ENCODE results near the gene E4F1.
"Not testable (repeated sequence)": the region's sequence is repeated elsewhere in the genome, so short reads cannot be mapped to it uniquely, and the experiment has no call there.

The E4F1 gene

DNA sequence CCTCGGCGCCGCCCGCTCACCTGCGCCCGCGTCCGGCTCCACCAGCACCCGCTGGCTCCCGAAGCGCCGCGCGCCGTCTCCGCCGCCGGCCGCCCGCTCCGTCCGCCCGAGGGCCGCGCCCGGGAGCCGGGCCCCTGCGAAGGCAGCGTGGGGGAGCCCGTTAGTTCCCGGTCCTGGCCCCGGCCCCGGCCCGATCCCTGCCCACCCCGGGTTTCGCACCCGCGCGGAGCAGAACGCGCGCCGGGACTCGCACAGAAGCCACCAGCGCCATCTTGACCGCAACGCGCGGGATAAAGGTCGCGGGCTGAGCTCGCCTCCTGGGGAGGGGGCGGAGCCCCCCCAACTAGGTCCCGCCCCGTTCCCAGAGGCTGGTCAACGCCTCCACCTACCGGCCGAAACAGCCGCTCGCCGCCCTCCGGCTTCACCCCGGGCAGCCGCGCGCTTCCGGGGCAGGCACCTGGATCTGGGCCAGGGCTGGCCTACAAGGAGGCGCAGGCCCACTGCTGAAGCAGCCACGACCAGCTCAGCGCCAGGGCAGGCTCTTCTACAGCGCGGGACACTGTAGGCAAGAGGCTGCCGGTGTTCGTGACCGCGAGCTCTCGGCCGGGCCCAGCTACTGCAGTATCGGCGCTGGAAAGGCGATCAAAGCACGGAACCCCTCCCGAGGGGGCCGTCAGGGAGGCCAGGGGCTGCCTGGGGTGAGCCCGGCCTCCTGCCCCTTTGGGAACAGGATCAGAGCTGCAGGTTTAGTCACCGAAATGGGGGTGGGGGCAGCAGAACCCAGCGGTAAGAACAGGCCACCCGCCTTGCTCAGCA lies 28.1 kb downstream of the E4F1 start, which contains the start of gene ECI1:
Gene ECI1 (minus strand): TSS at position 292 of the 816 bp plus-strand sequence. CDS start 21 bp downstream, at position 271.
- peak; percentile 74 to 75 for DNase-seq

DNA sequence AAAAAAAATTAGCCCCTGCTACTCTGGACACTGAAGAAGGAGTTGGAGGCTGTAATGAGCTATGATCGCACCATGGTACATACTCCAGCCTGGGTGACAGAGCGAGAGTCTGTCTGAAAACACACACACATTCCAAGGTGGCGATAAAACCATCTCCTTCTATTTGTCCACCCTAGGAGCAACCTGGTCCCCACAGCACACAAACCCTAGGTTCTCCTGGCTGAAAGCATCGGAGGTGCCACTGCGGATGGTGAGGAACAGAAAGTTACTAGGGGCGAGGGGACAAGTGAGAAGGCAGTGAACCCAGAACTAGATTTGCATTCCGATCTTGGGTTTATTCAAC lies 29.4 kb downstream of the E4F1 start:
- DNase-seq, result no peak

GRCh38 chr16:2253293-2253692 lies 29.9 kb downstream of the E4F1 start:
- no peak for DNase-seq

DNA sequence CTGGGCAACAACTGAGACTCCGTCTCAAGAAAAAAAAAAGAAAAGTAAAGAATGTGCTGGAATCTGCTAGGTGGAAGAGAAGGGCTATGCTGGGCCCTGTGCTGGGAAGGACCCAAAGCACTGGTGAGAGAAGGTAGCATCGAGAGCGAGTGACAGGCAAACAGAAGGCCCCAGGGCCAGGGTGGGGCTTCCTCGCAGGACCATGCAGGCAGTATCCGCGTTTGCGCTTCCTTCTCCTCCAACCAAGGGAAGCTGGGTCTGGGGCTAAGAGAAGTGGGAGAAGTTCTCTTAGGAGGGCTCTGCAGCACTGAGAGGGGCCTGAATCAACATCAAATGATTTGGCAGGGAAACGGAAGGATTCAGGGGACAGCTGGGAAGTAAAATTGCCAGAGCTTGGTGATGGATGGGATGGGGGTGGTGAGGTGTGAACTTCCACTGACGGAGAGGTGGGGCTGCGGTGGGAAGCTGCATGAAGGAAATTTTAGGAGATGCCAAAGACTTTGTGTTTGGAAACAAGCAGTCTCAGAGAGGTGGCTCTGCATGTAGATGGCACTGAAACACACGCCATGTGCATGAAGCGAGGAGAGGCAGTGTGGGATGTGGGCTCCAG lies 33.2 kb downstream of the E4F1 start:
- DNase-seq, result no peak

DNA sequence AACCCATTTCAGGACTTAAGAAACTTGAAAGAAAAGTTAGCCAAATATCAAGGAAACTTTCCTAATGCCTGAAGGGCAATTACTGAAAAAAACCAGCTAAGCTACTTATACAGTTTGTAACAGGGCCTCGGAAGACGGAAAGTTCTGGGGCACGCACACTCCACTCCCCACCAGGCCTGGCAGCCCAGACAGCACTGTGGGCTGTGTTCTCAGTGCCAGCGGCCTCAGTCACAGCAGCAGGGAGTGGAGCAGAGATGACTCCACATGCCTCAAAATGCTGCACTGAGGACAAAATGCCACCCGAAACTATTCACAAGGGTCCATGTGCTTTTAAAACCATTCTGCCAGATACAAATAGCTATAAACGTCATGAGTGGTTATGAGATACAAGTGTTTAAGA lies 34.3 kb downstream of the E4F1 start:
- DNase-seq, result no peak

- not testable (repeated sequence) for DNase-seq
Measured at GRCh38 chr16:2258530-2258929, 35.1 kb downstream of the E4F1 start.

DNA sequence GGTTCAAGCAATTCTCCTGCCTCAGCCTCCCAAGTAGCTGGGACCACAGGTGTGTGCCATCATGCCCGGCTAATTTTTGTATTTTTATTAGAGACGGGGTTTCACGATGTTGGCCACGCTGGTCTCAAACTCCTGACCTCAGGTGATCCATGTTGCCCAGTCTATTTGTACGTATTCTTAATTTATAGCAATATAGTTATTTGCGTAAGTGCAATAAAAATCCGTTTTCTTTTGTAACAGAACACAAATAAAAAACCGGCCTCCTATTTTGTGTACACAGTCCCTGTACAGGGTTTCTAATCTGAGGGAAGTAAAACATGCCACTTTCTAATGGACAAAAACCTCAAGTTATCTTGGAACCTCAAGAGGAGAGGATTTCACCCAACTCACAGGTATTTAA lies 36.9 kb downstream of the E4F1 start:
- DNase-seq, result no peak

DNA sequence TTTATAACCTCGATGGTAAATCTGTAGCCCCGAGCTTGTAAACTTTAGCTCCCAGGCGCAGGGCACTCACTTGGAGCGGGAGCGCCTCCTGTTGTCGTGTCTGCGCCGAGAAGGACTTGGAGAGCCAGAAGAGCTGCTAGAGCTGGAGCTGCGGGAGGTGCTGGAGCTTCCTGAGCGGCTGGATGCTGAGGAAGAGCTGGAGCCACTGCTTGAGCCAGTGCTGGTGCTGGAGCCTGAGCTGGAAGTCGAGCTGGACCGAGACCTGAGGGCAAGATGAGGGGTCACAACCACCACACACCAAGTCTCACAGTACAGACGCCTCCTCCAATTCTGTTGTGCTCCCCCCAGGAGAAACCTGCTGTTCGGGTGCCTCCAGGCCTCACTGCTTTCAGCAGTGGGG lies 39.6 kb downstream of the E4F1 start:
- DNase-seq, result not testable (repeated sequence)

- DNase-seq, result not testable (repeated sequence)
Measured at GRCh38 chr16:2266887-2267286, 43.5 kb downstream of the E4F1 start.

DNA sequence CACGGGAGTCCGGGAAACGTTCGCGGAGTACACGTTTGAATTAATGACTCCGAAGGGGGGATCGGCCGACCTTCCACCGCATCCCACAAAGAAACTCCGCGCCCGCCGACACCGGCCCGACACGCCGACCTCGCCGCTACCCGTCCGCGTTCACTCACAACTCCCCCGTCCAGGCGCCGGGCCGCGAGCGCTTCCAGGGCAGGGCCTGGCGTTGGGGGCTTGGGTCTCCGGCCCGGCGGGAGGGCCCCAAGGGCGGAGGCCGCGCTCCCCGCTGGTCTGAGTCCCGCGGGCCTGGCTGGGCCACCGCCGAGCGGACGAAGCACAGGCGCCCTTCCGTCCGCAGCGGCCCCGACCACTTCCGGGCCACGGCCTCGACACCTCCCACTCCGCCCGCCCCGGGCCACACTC lies 44.1 kb downstream of the E4F1 start:
- not testable (repeated sequence) for DNase-seq

- peak; percentile 93 to 96 for DNase-seq
Measured at GRCh38 chr16:2267913-2268666, 44.7 kb downstream of the E4F1 start, which contains the start of gene RNPS1. TSS of gene RNPS1 (minus strand) at chr16:2268126. CDS start at chr16:2264643, 3,483 bp downstream.

GRCh38 chr16:2270070-2270462 lies 46.7 kb downstream of the E4F1 start:
- DNase-seq, result no peak

- DNase-seq, result no peak
Measured at GRCh38 chr16:2270588-2271470, 47.4 kb downstream of the E4F1 start.

- DNase-seq, result no peak
Measured at GRCh38 chr16:2271848-2272461, 48.6 kb downstream of the E4F1 start.

DNA sequence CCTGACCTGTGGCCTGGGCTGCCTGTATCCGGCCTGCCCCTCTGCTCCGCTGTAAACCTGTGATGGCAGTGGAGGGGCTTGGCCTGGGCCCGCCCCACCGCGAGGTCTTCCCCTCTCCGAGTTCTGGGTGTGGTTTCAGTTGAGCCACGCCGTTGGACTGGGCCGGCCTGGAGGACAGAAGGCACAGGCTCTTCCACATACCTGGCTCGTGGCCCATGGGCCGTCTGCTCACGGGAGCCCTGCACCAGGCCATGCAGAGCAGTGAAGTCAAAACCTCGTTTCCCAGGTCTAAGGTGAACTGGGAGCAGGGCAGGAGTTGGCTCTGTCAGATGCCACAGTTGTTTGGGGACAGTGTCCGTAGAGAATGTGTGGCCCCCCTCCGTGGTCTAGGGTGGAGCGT lies 50.1 kb downstream of the E4F1 start:
- no peak for DNase-seq

DNA sequence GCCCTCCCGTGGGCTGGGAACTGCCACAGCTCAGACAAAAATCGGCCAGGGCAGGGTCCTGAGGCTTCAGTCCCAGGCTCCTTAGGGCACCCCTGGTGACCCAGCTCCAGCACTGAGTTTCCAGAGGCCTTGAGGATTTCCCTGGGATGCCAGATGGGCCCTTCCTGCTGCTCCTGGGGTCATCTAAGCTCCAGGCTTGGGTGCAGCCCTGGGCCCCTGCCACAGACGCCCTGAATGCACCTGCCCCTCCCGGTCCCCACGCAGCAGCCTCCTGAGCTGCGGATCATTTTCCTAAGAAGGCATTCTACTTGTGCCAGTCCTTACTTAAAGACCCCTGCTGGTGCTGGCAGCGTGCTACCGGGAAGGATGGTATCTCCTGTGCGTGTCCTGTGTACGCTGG lies 50.5 kb downstream of the E4F1 start:
- DNase-seq, result no peak

- DNase-seq, result no peak
Measured at GRCh38 chr16:2275476-2276367, 52.3 kb downstream of the E4F1 start.

- DNase-seq, result no peak
Measured at GRCh38 chr16:2276368-2277195, 53.2 kb downstream of the E4F1 start.

- DNase-seq, result no peak
Measured at GRCh38 chr16:2277466-2278271, 54.3 kb downstream of the E4F1 start.

Measured in stimulated activated CD4-positive, alpha-beta T cell treated with anti-CD3 and anti-CD28 coated beads, Interleukin-4, amount 100 ng/mL, for 4 hours (primary cell).